D341Med (cell line): ENCODE data around the gene GID4.

Experiments
- DNase-seq: peaks from one replicate; pipeline ENCODE4 v3.0.0; 2012; ENCODE audit warnings: low spot score

GID4 gene

GRCh38 chr17:18017958-18018357 lies 21.2 kb upstream of the GID4 start:
- no peak for DNase-seq

- DNase-seq, result no peak
These were observed 20.7 kb upstream of the GID4 start for GRCh38 chr17:18018411-18018921.

- DNase-seq, result no peak
These were observed 19.4 kb upstream of the GID4 start for GRCh38 chr17:18019838-18020154.

DNA sequence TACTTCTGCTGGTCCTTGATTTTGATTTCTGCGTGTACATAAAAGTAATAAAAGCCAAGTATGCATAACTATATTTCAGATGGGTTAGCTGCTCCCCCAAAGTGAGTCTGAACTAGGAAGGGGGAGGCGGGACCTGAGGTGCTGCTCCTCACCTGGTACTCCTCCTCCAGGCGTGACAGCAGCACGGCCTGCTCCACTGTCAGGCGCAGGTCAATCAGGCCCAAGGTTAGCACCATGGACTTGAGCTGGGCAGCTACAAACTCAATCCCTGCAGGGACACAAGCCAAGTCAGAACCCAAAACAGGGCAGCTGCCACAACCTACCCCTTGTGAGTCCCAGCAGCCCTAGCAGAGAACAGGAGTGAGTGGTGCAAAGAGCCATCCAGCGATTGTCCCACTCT lies 18.2 kb upstream of the GID4 start:
- no peak for DNase-seq

DNA sequence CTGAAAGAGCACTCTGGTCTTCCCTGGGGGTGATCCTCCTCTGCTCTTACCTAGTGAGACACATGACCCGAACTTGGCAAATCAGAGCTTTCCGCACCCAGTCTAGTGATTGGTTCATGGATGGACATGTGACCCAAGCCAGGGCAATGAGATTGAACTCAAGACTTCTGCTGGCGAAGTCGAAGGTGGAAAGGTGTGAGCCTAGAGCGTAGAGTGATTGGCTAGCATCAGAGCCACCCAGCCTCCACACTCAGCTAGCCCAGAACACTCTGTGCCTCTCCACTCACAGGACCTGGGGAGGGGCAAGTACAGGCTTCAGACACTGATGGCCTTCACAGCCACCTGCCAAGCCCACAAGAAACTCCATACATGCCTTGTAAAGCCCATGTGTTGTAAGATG lies 17.8 kb upstream of the GID4 start:
- DNase-seq, result no peak

- DNase-seq, result no peak
These were observed 13.8 kb upstream of the GID4 start for GRCh38 chr17:18025241-18025944.

DNA sequence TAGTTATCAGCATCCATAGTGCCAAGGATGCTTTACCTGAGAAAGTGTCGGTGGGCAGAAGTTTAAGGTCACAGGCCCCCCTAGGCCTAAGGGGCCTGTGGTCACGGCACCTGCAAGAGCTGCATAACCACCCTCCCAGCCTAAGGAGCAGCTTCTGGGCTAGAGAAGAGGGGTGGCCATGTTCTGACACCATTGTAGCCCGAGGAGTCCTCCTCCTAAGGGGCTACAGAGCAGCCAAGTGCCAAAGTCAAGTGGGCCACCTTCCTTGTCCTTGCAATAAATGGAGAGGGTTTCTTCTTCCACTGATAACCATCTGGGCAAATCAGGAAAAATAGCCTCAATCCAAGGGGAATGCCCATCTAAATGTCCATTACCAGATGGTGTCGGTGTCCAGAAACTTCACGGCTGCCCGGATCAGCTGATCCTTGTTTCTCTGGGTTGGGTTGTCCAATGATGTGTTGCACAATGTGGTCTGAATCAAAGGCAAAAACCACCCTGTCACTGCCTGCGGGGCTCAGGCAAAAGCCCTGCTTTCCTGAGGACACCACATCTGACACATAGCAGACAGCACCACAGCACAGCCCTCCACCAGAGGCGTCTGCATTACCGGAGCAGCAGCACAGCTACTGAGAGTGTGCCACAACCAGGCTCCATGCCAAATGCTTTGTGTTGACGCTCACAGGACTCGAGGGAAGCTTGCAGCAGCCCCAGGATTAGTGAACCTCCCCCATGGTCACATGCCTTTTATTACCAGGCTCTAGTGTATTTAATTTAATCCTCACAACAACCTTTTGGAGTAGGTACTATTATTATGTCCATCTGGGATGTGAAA lies 13.0 kb upstream of the GID4 start:
- DNase-seq, result peak; percentile 66

GRCh38 chr17:18027280-18027679 lies 11.9 kb upstream of the GID4 start:
- DNase-seq, result no peak

- DNase-seq, result no peak
These were observed 10.9 kb upstream of the GID4 start for GRCh38 chr17:18028114-18028951.

DNA sequence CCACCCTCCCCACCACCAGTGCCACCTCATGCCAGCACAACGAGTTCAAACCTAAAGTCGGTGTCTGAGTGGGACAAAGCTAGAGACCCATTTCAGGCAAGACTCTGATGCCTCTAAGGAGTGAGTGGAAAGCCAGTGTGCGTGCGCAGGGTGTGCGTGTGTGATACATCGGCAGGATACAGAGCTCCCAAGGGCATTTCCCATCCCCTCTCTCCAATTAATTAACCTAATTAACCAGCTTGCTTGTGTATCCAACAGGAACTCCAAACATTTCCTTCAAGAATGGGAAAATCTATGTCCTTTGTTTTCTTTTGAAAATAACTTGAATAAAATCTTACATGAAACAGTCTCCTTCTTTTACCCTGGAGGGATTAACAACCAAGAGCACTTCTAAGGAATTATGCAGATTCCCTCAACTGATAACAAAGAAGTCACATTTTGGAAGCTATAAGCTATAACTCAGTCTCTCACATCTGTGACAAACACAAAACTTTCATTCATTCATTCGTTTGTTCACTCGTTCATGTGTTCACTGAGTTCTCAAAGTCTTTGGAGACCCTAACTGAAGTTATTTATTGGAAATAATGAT lies 10.2 kb upstream of the GID4 start:
- peak; percentile 60 for DNase-seq

GRCh38 chr17:18031955-18032354 lies 7.3 kb upstream of the GID4 start:
- DNase-seq, result no peak

DNA sequence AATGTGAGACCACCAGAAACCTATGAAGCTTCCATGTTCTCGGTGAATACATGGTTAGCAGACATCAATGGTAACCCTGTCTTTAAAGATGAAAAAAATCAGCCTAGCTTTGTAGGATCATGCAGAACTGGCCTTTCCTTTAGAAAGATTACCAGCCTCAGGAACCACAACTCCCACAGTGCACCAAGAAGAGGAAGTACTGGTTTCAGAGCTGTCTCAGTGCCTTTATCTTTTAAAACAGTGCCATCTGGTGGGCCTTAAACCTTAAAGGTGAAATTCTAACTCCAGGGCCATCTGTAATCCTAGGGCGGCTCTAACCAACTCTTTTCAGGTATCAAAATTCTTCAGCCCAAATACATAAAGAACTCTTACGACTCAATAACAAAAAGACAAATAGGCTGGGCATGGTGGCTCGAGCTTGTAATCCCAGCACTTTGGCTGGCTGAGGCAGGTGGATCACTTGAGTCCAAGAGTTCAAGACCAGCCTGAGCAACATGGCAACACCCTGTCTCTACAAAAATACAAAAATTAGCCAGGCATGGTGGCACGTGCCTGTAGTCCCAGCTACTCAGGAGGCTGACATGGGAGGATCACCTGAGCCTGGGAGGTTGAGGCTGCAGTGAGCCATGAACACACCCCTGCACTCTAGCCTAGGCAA lies 5.6 kb upstream of the GID4 start:
- DNase-seq, result peak; percentile 57

DNA sequence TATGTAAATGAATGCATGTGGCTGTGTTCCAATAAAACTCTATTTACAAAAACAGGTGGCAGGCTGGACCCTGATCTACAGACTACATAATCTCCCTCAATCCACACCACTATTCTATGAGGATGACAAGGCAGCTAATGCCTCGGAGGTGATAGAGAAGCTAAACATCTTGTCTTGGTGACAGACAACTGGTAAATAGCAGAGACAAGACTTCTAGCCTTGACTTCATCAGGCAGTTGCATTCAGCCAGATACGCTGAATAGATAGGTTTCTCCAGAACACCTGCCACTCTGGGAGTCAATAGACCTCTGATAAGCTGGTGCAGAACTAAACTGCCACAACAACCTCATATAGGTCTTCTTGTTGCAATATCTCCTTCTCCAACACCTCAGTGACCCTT lies 3.5 kb upstream of the GID4 start:
- DNase-seq, result no peak

- DNase-seq, result no peak
These were observed 1.7 kb upstream of the GID4 start for GRCh38 chr17:18037486-18037885.

GRCh38 chr17:18038149-18038850 lies 908 bp upstream of the GID4 start:
- DNase-seq, result no peak

DNA sequence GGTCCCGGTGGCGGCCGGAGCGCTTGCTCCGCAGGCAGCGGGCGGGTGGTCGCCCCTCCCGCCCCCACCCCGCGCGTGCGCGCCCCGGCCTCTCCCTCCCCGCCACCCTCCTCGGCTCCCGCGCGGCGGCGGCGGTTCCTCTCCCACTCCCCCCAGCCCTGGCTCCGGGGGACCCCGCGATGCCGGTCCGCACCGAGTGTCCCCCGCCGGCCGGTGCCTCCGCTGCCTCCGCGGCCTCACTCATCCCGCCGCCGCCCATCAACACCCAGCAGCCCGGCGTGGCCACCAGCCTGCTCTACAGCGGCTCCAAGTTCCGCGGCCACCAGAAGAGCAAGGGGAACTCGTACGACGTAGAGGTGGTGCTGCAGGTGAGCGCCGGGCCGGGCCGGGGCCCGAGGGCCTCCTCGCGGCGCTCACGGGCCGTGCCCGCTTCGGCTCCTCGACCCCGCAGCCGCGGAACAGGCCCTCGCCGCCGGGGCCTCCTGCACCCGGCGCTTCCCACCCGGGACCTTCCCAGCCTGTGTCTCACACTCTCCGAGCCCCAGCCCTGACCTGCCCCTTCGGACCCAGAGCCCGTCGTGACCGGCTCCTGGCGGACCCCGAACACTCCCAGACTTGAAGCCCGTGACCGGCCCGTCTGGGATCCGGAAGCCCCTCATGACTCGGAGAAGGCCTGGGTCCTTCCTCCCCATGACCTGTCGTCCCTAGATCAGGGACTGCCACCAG lies 490 bp downstream of the GID4 start:
- DNase-seq, result peak; percentile 83

- DNase-seq, result no peak
These were observed 1.2 kb downstream of the GID4 start for GRCh38 chr17:18040261-18040858.

GRCh38 chr17:18041776-18042175 lies 2.6 kb downstream of the GID4 start:
- DNase-seq, result no peak

DNA sequence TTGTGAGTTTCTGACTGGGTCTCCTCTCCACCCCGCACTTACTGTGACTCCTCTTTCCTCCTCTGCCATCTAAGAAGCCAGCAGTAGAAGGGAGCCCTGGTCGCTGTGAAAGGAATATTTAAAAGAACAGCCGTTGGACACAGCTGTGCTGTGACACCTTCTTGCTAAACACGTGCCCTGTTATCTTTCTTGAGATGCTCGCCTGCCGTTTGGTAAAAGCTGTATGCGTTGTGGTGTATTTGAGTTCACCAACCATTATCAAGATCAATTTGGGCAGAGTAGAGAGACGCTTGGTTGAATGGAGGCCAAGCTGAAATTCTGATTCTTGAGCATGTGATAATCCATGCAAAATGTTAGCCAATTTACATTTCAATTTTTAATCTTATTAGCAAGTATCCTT lies 3.8 kb downstream of the GID4 start:
- DNase-seq, result no peak

DNA sequence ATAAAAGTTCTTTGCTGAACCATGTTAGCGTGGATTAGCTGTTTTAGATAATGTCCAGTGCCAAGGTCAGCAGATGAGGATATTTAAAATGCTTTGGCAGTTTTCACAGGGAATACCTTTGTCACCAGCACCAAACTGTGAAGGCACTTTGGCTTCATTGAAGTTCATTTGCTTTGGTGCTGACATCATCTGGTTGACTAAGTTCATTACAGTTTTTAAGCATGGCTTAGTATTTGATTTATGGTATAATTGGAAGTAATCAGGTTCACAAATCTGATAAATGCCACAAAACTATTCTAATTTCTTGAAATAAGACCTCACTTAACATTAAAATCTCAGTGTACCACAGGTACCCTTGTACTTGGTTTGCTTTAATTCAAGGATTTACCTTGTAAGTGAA lies 4.3 kb downstream of the GID4 start:
- no peak for DNase-seq
